SK-N-SH (cell line): ENCODE measurements around the gene SLC26A1. TPM values are rescaled to one million over a fixed set of nuclear protein-coding genes. Genes with fewer than 3 reads are reported as not detected.

Experiments
- CTCF ChIA-PET: fragments of 300-600, 350-600 bp; formaldehyde crosslinking; extraction: SDS; loops from one replicate; lab custom pipeline; 2021; lab: Yijun Ruan, JAX
- POLR2A ChIA-PET: fragments of 350-600 bp; sonication (Branson Sonifier 250); formaldehyde crosslinking; extraction: SDS; loops from one replicate; lab custom pipeline; 2020; ENCODE audit warnings: antibody characterized with exemption, inconsistent platforms; lab: Yijun Ruan, JAX
- DNase-seq: peaks from one replicate; pipeline ENCODE4 v3.0.0; 2012
- H2AFZ ChIP-seq: fragments of 200-600 bp; sonication (generic); 2 replicates; pipeline ENCODE4 v1.8.1; 2016; ENCODE audit warnings: antibody characterized with exemption, mild to moderate bottlenecking, low read depth
- H3F3A ChIP-seq: fragments of 200-600 bp; sonication (generic); replicated peaks from 2 replicates; pipeline ENCODE3; 2016; ENCODE audit warnings: antibody characterized with exemption, mild to moderate bottlenecking; ENCODE audit not compliant: insufficient read depth
- H3K27ac ChIP-seq, 2 experiments: fragments of 200-500 bp in 1 of 2; fragments of 200-600 bp in 1 of 2; sonication (Bioruptor generic) in 1 of 2; sonication (generic), shearing (Covaris generic) in 1 of 2; 2 replicates each; pipeline versions ENCODE4 v1.5.1 to v1.6.1; 2014 to 2016; ENCODE audit warnings: low read depth in 2 of 2, inconsistent platforms in 1 of 2, low read length in 1 of 2, mild to moderate bottlenecking in 1 of 2, mixed read lengths in 1 of 2
- H3K27me3 ChIP-seq: fragments of 200-600 bp; sonication (generic), shearing (Covaris generic); 2 replicates; pipeline ENCODE4 v1.6.1; 2016; ENCODE audit warnings: mixed run types; ENCODE audit not compliant: insufficient read depth
- H3K36me3 ChIP-seq, 2 experiments: fragments of 200-500 bp in 1 of 2; fragments of 200-600 bp in 1 of 2; sonication (Bioruptor generic) in 1 of 2; sonication (generic) in 1 of 2; replicated peaks in 1 of 2; 2 replicates each; pipeline versions ENCODE3 to v1.5.1; 2014 to 2016; ENCODE audit warnings: low read length in 1 of 2, mild to moderate bottlenecking in 1 of 2; ENCODE audit not compliant: insufficient read depth in 2 of 2, control insufficient read depth in 1 of 2
- H3K4me1 ChIP-seq, 2 experiments: fragments of 200-500 bp in 1 of 2; fragments of 200-600 bp in 1 of 2; sonication (Bioruptor generic) in 1 of 2; sonication (generic), shearing (Covaris generic) in 1 of 2; 2 replicates each; pipeline versions ENCODE4 v1.5.1 to v1.6.1; 2014 to 2016; ENCODE audit warnings: low read depth in 1 of 2, low read length in 1 of 2, mixed run types in 1 of 2; ENCODE audit not compliant: insufficient read depth in 2 of 2, control insufficient read depth in 1 of 2
- H3K4me2 ChIP-seq: fragments of 200-600 bp; sonication (generic), shearing (Covaris generic); 2 replicates; pipeline ENCODE4 v1.6.1; 2017; ENCODE audit warnings: mixed run types
- H3K4me3 ChIP-seq, 2 experiments: fragments of 200-500 bp in 1 of 2; fragments of 200-600 bp in 1 of 2; sonication (Bioruptor generic) in 1 of 2; sonication (generic), shearing (Covaris generic) in 1 of 2; 2 replicates each; pipeline versions ENCODE4 v1.5.1 to v1.8.1; 2014 to 2016; ENCODE audit warnings: low read depth in 2 of 2, inconsistent platforms in 1 of 2, low read length in 1 of 2, mild to moderate bottlenecking in 1 of 2, mixed read lengths in 1 of 2, moderate library complexity in 1 of 2
- H3K79me2 ChIP-seq: fragments of 200-600 bp; sonication (generic); 2 replicates; pipeline ENCODE4 v1.8.1; 2017; ENCODE audit warnings: mild to moderate bottlenecking; ENCODE audit not compliant: insufficient read depth
- H3K9ac ChIP-seq: fragments of 200-600 bp; sonication (generic); 2 replicates; pipeline ENCODE4 v1.6.1; 2017; ENCODE audit warnings: mixed run types
- H3K9me2 ChIP-seq: fragments of 200-600 bp; sonication (generic); 2 replicates; pipeline ENCODE4 v1.6.1; 2017; ENCODE audit warnings: mixed run types
- H3K9me3 ChIP-seq: fragments of 200-600 bp; sonication (generic); 2 replicates; pipeline ENCODE4 v1.6.1; 2017; ENCODE audit warnings: mixed run types, mild to moderate bottlenecking, moderate library complexity
- H4K20me1 ChIP-seq: fragments of 200-600 bp; sonication (generic); 2 replicates; pipeline ENCODE4 v1.6.1; 2017; ENCODE audit warnings: mild to moderate bottlenecking, mixed run types; ENCODE audit not compliant: insufficient read depth
- ELF1 ChIP-seq: IDR thresholded peaks from 2 replicates; pipeline ENCODE4 v1.4.0; 2012
- FOXJ3 ChIP-seq: sonication (generic); formaldehyde crosslinking; IDR thresholded peaks from 2 replicates; pipeline ENCODE4 v1.5.1; 2020; ENCODE audit warnings: mild to moderate bottlenecking, missing genetic modification reagents
- MEF2A ChIP-seq: IDR thresholded peaks from 2 replicates; pipeline ENCODE4 v1.4.0; 2012; ENCODE audit warnings: low read depth, borderline replicate concordance
- MXI1 ChIP-seq: IDR thresholded peaks from 2 replicates; pipeline ENCODE4 v1.6.1; 2012; ENCODE audit warnings: mild to moderate bottlenecking, low read depth, low read length, improper control_type of control experiment
- RCOR1 ChIP-seq: fragments of 150-350 bp; IDR thresholded peaks from 2 replicates; pipeline ENCODE4 v1.6.1; 2017; ENCODE audit warnings: antibody characterized with exemption, low read length
- RFX5 ChIP-seq: IDR thresholded peaks from 2 replicates; pipeline ENCODE4 v1.6.1; 2012; ENCODE audit warnings: mild to moderate bottlenecking, improper control_type of control experiment, low read length
- RXRA ChIP-seq: IDR thresholded peaks from 2 replicates; pipeline ENCODE4 v1.4.0; 2012; ENCODE audit warnings: low read depth, mild to moderate bottlenecking, borderline replicate concordance
- SMC3 ChIP-seq: IDR thresholded peaks from 2 replicates; pipeline ENCODE4 v1.6.1; 2012; ENCODE audit warnings: low read depth, low read length, improper control_type of control experiment
- TCF12 ChIP-seq: IDR thresholded peaks from 2 replicates; pipeline ENCODE4 v1.4.0; 2012
- TEAD4 ChIP-seq: IDR thresholded peaks from 2 replicates; pipeline ENCODE4 v1.4.0; 2012; ENCODE audit warnings: mild to moderate bottlenecking, borderline replicate concordance; ENCODE audit not compliant: insufficient read depth
- WGBS: methylation state at CpG from one replicate; pipeline ENCODE4 v1.1.6; 2017; ENCODE audit warnings: low lambda C conversion rate; 5-methylcytosine and 5-hydroxymethylcytosine counted together
- polyA plus RNA-seq, 3 experiments: library from polyadenylated mRNA; depleted of rRNA; stranded (reverse); fragments of >200 nt; gene quantifications; 2 replicates each; pipeline ENCODE4 v1.2.3, GENCODE V29; 2012
- TF ChIP-seq, protein P1 (sequence below): IDR thresholded peaks from 2 replicates; pipeline ENCODE4 v1.6.1; 2012; ENCODE audit warnings: mild to moderate bottlenecking, low read depth, low read length, moderate library complexity
- TF ChIP-seq, protein P2 (sequence below): IDR thresholded peaks from 2 replicates; pipeline ENCODE4 v1.4.0; 2012; ENCODE audit warnings: low read depth, borderline replicate concordance
- TF ChIP-seq, protein P3 (sequence below): IDR thresholded peaks from 2 replicates; pipeline ENCODE4 v1.4.0; 2012; ENCODE audit warnings: low read depth, borderline replicate concordance

The SLC26A1 gene
- polyA plus RNA-seq, 1 of the 3 experiments (the other 2 are of a cell fraction), result 0.05 TPM

DNA sequence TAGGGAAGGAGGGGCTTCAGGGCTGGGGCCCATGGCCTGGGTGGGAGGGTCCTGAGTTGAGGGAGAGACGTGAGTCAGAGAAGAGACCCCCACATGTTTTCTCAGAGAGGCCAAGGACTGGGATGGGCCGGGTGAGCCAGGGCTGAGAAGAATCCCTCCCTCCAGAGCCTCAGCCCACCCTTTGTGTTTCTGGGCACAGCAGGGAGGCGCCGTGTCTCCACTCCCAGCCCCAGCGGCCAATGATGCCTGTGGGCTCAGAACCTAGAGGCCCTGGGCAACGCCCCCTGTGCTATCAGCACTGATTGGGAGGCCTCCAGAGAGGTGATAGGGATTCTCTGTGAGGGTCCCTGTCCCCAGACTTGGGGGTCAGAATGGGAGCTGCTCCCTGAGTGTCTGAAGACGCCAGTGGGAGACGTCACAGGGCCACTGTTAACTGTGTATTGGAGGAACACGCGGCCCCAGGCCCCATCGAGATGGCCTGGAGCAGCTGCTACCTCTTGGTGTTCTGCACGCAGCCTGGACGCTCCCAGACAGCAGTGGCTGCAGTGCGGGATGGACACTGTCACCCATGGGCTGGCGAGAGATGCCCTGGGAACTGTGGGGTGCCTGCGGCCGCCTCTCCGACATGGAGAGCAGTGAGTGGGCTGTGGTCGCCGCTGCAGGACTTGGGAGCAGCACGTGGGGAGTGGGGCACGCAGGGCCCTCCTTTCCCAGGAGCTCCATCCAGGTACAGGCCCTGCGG lies 26.7 kb upstream of the SLC26A1 start:
- DNase-seq, result no peak
- Histone ChIP-seq H3F3A (no peaks in the 10 kb centered on the region), H3K27me3 (no peaks in the 10 kb centered on the region), H4K20me1 (peaks cover 19% of the 10 kb centered on the region; the same call in 1 of the 2 replicates), H2AFZ (no peak overlapping the region), H3K9ac (no peak overlapping the region), H3K27ac (no peak overlapping the region), H3K79me2 (no peaks in the 10 kb centered on the region), H3K36me3 (no peaks in the 10 kb centered on the region), H3K4me2 (no peak overlapping the region), H3K9me2 (no peaks in the 10 kb centered on the region), H3K9me3 (no peaks in the 10 kb centered on the region), H3K4me3 (no peak overlapping the region), H3K4me1 (no peaks in the 10 kb centered on the region)
- WGBS, result 84% methylated on average over 10 of the region's 23 CpGs
- TF ChIP-seq, protein P1, sequence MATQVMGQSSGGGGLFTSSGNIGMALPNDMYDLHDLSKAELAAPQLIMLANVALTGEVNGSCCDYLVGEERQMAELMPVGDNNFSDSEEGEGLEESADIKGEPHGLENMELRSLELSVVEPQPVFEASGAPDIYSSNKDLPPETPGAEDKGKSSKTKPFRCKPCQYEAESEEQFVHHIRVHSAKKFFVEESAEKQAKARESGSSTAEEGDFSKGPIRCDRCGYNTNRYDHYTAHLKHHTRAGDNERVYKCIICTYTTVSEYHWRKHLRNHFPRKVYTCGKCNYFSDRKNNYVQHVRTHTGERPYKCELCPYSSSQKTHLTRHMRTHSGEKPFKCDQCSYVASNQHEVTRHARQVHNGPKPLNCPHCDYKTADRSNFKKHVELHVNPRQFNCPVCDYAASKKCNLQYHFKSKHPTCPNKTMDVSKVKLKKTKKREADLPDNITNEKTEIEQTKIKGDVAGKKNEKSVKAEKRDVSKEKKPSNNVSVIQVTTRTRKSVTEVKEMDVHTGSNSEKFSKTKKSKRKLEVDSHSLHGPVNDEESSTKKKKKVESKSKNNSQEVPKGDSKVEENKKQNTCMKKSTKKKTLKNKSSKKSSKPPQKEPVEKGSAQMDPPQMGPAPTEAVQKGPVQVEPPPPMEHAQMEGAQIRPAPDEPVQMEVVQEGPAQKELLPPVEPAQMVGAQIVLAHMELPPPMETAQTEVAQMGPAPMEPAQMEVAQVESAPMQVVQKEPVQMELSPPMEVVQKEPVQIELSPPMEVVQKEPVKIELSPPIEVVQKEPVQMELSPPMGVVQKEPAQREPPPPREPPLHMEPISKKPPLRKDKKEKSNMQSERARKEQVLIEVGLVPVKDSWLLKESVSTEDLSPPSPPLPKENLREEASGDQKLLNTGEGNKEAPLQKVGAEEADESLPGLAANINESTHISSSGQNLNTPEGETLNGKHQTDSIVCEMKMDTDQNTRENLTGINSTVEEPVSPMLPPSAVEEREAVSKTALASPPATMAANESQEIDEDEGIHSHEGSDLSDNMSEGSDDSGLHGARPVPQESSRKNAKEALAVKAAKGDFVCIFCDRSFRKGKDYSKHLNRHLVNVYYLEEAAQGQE, result no peak
- TF ChIP-seq RXRA, result no peak
- TF ChIP-seq SMC3, result no peak
- no peak for TF ChIP-seq MEF2A
- TF ChIP-seq, protein P2, sequence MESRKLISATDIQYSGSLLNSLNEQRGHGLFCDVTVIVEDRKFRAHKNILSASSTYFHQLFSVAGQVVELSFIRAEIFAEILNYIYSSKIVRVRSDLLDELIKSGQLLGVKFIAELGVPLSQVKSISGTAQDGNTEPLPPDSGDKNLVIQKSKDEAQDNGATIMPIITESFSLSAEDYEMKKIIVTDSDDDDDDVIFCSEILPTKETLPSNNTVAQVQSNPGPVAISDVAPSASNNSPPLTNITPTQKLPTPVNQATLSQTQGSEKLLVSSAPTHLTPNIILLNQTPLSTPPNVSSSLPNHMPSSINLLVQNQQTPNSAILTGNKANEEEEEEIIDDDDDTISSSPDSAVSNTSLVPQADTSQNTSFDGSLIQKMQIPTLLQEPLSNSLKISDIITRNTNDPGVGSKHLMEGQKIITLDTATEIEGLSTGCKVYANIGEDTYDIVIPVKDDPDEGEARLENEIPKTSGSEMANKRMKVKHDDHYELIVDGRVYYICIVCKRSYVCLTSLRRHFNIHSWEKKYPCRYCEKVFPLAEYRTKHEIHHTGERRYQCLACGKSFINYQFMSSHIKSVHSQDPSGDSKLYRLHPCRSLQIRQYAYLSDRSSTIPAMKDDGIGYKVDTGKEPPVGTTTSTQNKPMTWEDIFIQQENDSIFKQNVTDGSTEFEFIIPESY, result no peak
- TF ChIP-seq ELF1, result no peak
- no peak for TF ChIP-seq TCF12
- no peak for TF ChIP-seq FOXJ3
- TF ChIP-seq, protein P3, sequence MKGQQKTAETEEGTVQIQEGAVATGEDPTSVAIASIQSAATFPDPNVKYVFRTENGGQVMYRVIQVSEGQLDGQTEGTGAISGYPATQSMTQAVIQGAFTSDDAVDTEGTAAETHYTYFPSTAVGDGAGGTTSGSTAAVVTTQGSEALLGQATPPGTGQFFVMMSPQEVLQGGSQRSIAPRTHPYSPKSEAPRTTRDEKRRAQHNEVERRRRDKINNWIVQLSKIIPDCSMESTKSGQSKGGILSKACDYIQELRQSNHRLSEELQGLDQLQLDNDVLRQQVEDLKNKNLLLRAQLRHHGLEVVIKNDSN, result no peak
- no peak for TF ChIP-seq MXI1
- no peak for TF ChIP-seq TEAD4
- TF ChIP-seq RCOR1, result no peak
- TF ChIP-seq RFX5, result no peak
- CTCF ChIA-PET, result interaction anchor here (0.8 kb wide), 1 partner anchor 9 kb away, joined by 3 read pairs; no protein-coding TSS in a partner anchor
- POLR2A ChIA-PET, result no interaction called here
